GM23338 (cell line): Measurements from ENCODE around the gene KRAS.

Source experiments
- CREB1 ChIP-seq: fragments of 250-450 bp; sonication (Bioruptor Pico); IDR thresholded peaks from 2 replicates; pipeline ENCODE4 v1.5.0; 2020; ENCODE audit warnings: low read depth, mild to moderate bottlenecking, moderate library complexity
- CTCF ChIP-seq, 2 experiments: fragments of 200-600 bp in 1 of 2; sonication (generic) in 1 of 2; conservative IDR thresholded peaks; 2 replicates each; pipeline versions ENCODE4 v1.5.1 to v1.6.1; 2016 to 2017; ENCODE audit warnings: antibody characterized with exemption in 2 of 2, low read depth in 2 of 2, mild to moderate bottlenecking in 2 of 2, moderate library complexity in 1 of 2
- EZH2 ChIP-seq: fragments of 200-600 bp; sonication (generic); IDR thresholded peaks from one replicate; pipeline ENCODE4 v1.8.0; 2017; ENCODE audit warnings: antibody characterized with exemption, mild to moderate bottlenecking, low read depth; ENCODE audit not compliant: unreplicated experiment
- EZH2phosphoT487 ChIP-seq: fragments of 200-600 bp; sonication (generic); IDR thresholded peaks from one replicate; pipeline ENCODE4 v1.8.1; 2018; ENCODE audit warnings: antibody characterized with exemption; ENCODE audit not compliant: unreplicated experiment
- POLR2AphosphoS5 ChIP-seq: IDR thresholded peaks from 2 replicates; pipeline ENCODE4 v1.6.1; 2016; ENCODE audit warnings: antibody characterized with exemption, low read depth
- REST ChIP-seq: IDR thresholded peaks from one replicate; pipeline ENCODE4 v1.6.1; 2018; ENCODE audit warnings: antibody characterized with exemption; ENCODE audit not compliant: unreplicated experiment

GRCh38 chr12:25207846-25208245 lies 42.9 kb downstream of the KRAS start:
- TF ChIP-seq CTCF (conservative IDR thresholded peaks at IDR 0.05; ENCODE audit: low read depth in 2 of 2) = no peak
- no peak for TF ChIP-seq REST
- no peak for TF ChIP-seq CREB1 (CRISPR knock-in tag)
- TF ChIP-seq EZH2phosphoT487 = no peak
- no peak for TF ChIP-seq EZH2
- no peak for TF ChIP-seq POLR2AphosphoS5
